HS-27A (cell line): ENCODE results near the gene TAPBP.
"Not testable (repeated sequence)": the region's sequence is repeated elsewhere in the genome, so short reads cannot be mapped to it uniquely, and the experiment has no call there.

Experiments used
- DNase-seq: peaks from one replicate; pipeline ENCODE4 v3.0.0-alpha.2; 2012; ENCODE audit warnings: low read depth, missing footprints

Gene TAPBP

GRCh38 chr6:33313709-33314514 is at the start of gene TAPBP:
TAPBP (minus strand) TSS chr6:33314078; CDS start chr6:33314041, 37 bp downstream.
- peak; percentile 29 for DNase-seq

GRCh38 chr6:33363486-33363885 is 49.6 kb upstream of the TAPBP start:
- DNase-seq: not testable (repeated sequence)

- DNase-seq: no peak
These were observed 45.5 kb upstream of the TAPBP start for GRCh38 chr6:33359331-33359730.

GRCh38 chr6:33357160-33357871 is 43.4 kb upstream of the TAPBP start:
- not testable (repeated sequence) for DNase-seq

DNA sequence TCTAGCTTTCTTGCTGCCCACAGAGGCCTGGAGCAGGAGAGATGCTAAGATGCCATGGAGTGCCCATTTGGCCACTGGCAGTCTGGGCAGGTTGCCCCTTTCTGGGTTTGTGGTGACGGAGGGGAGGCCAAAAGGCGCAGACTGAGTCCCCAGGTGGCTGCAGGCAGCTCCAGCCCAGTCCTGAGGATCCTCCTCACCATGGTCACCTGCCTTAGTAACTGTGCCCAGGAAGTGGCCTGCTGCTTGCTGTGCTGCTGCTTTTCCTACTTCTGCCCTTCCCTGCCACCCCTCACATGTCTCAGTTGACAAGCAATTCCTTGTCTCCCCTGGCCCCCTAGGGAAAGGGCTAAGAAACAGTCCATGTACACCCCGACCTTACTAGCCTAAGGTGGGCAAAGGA is 42.4 kb upstream of the TAPBP start:
- no peak for DNase-seq

DNA sequence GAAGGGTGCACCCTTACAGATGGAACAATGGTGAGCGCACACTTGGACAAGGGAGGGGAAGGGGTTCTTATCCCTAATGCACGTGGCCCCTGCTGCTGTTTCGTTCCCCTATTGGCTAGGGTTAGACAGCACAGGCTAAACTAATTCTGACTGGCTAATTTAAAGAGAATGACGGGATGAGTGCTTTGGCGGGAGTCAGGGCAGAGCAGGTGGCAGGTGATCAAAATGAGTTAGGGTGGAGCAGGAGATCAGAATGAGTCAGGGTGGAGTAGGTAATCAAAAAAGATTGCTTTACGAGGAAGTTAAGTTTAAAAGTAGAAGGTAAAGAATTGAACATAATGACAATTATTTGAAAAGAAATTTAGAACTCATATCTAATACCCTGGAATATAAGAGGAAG is 42.0 kb upstream of the TAPBP start:
- DNase-seq: not testable (repeated sequence)

- no peak for DNase-seq
These were observed 33.9 kb upstream of the TAPBP start for GRCh38 chr6:33347816-33348215.

DNA sequence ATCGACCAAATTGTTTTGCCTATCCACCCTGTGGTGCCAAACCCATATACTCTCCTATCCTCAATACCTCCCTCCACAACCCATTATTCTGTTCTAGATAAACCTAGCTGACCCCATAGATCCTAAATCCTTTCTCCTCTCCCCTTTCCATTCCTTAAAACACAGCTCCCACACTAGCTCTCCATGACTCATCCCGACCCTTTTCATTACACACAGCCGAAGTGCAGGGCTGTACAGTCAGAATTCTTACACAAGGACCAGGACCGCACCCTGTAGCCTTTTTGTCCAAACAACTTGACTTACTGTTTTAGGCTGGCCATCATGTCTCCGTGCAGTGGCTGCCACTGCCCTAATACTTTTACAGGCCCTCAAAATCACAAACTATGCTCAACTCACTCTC is 33.1 kb upstream of the TAPBP start:
- not testable (repeated sequence) for DNase-seq

GRCh38 chr6:33344701-33345697 is 31.1 kb upstream of the TAPBP start:
- no peak for DNase-seq

GRCh38 chr6:33343953-33344611 is 30.2 kb upstream of the TAPBP start:
- no peak for DNase-seq

DNA sequence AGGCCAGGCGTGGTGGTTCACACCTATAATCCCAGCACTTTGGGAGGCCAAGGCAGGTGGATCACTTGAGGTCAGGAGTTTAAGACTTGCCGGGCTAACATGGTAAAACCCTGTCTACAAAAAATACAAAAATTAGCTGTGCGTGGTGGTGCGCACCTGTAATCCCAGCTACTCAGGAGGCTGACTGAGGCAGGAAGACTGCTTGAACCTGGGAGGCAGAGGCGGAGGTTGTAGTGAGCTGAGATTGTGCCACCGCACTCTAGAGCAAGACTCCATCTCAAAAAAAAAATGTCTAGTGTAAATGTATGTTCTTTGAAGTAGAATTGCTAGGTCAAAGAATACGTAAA is 29.7 kb upstream of the TAPBP start:
- not testable (repeated sequence) for DNase-seq

DNA sequence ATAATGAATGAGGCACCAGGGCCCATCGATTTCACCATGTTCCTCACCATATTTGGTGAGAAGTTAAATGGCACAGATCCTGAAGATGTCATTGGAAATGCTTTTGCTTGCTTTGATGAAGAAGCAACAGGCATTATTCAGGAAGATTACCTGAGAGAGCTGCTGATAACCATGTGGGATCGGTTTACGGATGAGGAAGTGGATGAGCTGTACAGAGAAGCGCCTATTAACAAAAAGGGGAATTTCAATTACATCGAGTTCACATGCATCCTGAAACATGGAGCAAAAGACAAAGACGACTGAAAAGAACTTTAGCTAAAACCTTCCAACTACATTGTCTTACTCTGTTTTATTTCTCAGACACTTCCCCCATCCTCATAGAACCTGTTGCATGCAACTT is 25.3 kb upstream of the TAPBP start:
- no peak for DNase-seq

DNA sequence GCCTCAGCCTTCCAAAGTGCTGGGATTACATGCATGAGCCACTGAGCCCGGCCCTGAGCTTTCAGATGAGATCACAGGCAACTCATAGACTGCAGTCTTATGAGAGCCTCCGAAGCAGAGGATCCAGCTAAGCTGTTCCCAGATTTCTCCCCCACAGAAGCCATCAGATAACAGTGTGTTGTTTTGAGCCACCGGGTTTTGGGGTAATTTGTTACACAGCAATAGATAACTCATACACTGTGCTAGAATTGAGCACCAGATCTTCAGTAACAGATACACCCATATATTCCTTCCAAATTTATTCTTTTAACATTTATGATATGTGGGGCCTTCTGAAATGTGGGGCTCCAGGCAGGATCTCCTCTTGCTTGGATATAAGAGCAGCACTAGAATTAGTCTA is 22.6 kb upstream of the TAPBP start:
- DNase-seq: no peak

DNA sequence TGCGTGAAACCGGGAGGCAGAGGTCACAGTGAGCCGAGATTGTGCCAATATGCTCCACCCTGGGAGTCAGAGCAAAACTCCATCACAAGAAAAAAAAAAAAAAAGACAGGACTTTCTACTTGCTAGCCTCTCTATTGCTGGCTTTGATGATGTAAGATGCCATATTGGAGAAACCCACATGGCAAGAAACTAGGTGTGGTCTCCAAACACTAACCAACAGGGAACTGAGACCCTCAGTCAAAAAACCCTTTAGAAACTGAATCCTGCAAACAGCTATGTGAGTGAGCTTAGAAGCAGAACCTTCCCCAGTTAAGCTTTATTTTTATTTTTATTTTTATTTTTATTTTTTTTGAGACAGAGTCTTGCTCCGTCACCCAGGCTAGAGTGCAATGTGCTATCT is 22.0 kb upstream of the TAPBP start:
- DNase-seq: no peak

DNA sequence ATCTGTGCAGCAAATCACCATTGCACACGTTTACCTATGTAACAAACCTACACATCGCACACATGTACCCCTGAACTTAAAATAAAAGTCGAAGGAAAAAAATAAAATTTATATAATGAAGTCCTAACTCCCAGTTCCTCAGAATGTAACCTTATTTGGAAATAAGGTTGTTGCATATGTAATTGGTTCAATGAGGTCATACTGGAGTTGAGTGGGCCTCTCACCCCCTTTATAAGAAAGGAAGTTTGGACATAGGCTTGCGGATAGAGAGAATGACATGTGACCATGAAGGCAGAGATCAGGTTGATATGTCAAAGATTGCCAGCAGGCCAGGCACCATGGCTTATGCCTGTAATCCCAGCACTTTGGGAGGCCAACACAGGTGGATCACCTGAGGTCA is 19.8 kb upstream of the TAPBP start:
- no peak for DNase-seq

- DNase-seq: no peak
These were observed 16.9 kb upstream of the TAPBP start for GRCh38 chr6:33330736-33331135.

- no peak for DNase-seq
These were observed 15.2 kb upstream of the TAPBP start for GRCh38 chr6:33329058-33329457.

DNA sequence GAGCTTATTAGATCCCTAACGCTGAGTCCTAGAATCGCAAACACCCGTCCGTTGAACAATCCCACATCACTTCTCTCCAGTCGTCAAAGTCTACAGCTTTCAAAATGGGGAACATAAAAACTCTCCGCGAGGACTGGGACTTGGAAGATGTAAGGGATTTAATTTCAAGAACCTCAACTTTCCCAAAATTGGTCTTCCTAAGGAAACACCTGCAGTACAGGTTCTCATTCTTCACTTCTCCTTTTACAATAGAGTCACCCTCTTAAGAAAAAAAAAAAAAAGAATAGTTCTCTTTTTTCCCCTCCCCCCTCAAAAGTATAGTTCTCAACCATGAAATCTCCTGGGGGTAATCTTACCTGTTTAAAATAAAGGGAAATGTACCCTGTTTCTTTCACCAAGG is 10.2 kb upstream of the TAPBP start:
- no peak for DNase-seq

DNA sequence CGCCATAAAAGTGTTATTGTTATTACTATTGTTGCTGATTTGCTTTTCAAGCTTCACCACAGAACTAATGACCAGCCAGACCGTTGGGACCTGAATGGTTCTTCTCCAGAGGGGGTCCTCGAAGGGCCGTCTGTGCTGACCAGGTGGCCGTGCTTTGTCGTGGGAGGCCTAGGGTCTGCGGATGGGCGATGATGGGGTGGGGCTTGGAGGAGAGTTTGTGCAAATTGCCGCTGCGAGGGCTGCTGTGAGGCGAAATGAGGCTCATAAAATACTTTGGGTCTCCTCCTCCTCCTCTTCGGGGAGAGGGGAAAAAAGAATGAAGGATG is 9.7 kb upstream of the TAPBP start:
- DNase-seq: no peak

GRCh38 chr6:33321227-33321626 is 7.3 kb upstream of the TAPBP start:
- no peak for DNase-seq

- DNase-seq: peak; percentile 77
These were observed 6.7 kb upstream of the TAPBP start for GRCh38 chr6:33320315-33321181.
